Ectodermal cell (in vitro differentiated cells): ENCODE results near the gene MCF2L.

Experiments
- H3K27ac ChIP-seq: 2 replicates; pipeline ENCODE4 v1.7.0; 2013; ENCODE audit warnings: mild to moderate bottlenecking, low read depth, low read length; ENCODE audit not compliant: insufficient read depth, poor library complexity, severe bottlenecking
- H3K27me3 ChIP-seq: 2 replicates; pipeline ENCODE4 v1.7.0; 2013; ENCODE audit warnings: mild to moderate bottlenecking, low read length; ENCODE audit not compliant: insufficient read depth, control insufficient read depth, poor library complexity, severe bottlenecking
- H3K36me3 ChIP-seq: one replicate; pipeline ENCODE4 v1.7.0; 2013; ENCODE audit warnings: low read length; ENCODE audit not compliant: control insufficient read depth, insufficient read depth
- H3K4me1 ChIP-seq: one replicate; pipeline ENCODE4 v1.7.0; 2013; ENCODE audit warnings: low read length; ENCODE audit not compliant: control insufficient read depth, insufficient read depth
- H3K4me3 ChIP-seq: 2 replicates; pipeline ENCODE4 v1.7.0; 2013; ENCODE audit warnings: low read depth, low read length, control low read depth; ENCODE audit not compliant: insufficient read depth
- H3K9me3 ChIP-seq: 2 replicates; pipeline ENCODE4 v1.7.0; 2013; ENCODE audit warnings: mild to moderate bottlenecking, low read length, moderate library complexity; ENCODE audit not compliant: control insufficient read depth
- WGBS, 2 experiments: methylation state at CpG; one replicate each; pipeline ENCODE4 v1.1.7; 2013; ENCODE audit warnings: missing lambda C conversion rate in 2 of 2; 5-methylcytosine and 5-hydroxymethylcytosine counted together

The MCF2L gene

DNA sequence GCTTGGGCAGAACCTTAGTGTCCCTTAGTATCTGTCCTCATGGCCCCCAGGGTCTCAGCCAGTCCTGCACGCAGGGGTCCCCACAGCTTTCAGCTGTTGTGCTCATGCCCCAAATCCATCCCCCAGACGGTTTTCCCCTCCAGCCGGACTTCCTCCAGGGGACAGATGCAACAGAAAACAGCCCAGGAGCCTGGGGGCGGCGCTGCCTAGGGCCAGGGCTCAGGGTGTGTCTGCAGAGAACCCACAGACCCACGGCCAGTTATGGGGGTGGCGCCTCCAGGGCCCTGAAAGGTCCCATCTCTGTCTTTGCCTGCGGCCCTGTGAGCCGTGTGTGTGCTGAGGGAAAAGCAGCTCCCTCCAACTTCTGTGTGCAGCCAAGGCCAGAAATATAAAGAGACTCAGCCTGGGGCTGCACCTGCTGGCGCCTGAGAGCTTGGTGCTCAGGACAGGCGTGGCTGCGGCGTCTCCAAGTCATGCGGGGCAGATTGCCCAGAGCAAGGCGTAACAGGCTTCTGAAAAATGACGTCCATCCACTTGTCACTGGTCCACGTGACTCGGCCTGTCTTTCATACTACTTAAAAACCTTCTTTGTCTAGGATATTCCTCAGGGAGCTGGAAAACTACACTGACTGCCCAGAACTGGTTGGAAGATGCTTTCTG lies 114.5 kb downstream of the MCF2L start:
- H3K4me3 ChIP-seq, result no peak overlapping the region
- peaks cover 8% of the 10 kb centered on the region for H3K36me3 ChIP-seq
- no peaks in the 10 kb centered on the region for H3K4me1 ChIP-seq
- no peaks in the 10 kb centered on the region for H3K9me3 ChIP-seq
- no peaks in the 10 kb centered on the region for H3K27me3 ChIP-seq
- 91 to 92% methylated on average over 18 of the region's 18 CpGs for WGBS, 2 experiments
- H3K27ac ChIP-seq, result no peak overlapping the region

DNA sequence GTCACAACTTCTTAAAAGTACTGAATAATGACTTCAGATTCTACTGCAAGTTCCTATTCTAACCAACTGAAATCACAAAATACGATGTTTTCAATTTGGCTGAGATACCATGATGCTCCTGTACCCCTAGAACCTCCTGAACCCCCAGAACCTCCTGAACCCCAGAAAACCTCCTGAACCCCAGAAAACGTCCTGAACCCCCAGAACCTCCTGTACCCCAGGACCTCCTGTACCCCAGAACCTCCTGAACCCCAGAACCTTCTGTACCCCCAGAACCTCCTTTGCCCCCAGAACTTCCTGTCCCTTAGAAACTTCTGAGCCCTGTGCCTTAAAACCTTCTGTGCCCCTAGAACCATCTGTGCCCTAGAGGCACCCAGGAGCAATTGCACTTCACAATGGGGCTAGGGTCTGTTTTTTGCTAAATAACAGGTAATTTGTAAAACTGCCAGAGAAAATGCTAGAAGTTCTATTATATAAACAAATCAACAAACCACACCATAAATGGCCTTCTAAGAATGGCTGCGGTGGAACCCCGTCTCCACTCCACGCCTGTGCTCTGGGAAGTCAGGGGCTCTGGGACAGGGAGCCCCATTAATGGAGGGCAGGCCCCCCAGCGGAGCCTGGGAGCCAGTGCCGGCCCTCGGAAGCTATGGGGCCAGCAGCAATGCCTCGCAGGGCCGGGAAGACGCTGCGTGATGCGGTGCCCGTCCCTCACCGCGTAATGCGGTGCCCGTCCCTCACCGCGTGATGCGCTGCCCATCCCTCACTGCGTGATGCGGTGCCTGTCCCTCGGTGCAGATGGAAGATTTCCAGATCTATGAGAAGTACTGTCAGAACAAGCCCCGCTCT lies 115.3 kb downstream of the MCF2L start:
- WGBS, 2 experiments, result 94 to 95% methylated on average over 25 of the region's 25 CpGs

DNA sequence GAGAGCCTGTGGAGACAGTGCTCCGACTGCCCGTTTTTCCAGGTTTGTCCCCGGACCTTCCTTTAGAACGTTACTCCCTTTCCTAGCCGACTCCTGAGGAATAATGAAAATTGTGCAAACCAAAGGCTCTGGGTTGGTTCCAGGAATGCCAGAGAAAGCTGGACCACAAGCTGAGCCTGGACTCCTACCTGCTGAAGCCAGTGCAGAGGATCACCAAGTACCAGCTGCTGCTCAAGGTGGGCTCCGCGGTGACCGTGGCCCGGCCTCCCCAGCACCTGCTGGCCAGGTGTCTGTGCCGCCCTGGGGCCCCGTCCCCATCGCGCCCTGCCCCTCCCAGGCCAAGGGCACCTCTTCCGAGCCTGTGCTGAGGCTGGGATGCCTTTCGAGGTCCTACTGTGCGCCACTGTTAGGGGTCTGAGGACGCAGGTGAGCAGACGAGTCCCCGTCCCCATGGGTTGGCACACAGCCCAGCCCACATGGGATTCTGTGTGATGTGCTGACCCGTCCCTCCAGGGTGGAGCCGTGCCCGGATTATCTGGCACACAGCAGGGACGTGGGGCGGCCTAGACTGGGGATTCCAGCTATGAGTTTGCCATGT lies 116.0 kb downstream of the MCF2L start:
- 93 to 94% methylated on average over 24 of the region's 24 CpGs for WGBS, 2 experiments
- Histone ChIP-seq H3K36me3 (peaks cover 10% of the 10 kb centered on the region), H3K4me3 (no peak overlapping the region), H3K27ac (no peak overlapping the region), H3K9me3 (no peaks in the 10 kb centered on the region), H3K27me3 (no peaks in the 10 kb centered on the region), H3K4me1 (no peaks in the 10 kb centered on the region)

More for the DNA sequence above, 115.3 kb downstream of the MCF2L start:
- no peak overlapping the region for H3K27ac ChIP-seq
- no peaks in the 10 kb centered on the region for H3K27me3 ChIP-seq
- peaks cover 10% of the 10 kb centered on the region for H3K36me3 ChIP-seq
- no peaks in the 10 kb centered on the region for H3K9me3 ChIP-seq
- no peaks in the 10 kb centered on the region for H3K4me1 ChIP-seq
- no peak overlapping the region for H3K4me3 ChIP-seq

DNA sequence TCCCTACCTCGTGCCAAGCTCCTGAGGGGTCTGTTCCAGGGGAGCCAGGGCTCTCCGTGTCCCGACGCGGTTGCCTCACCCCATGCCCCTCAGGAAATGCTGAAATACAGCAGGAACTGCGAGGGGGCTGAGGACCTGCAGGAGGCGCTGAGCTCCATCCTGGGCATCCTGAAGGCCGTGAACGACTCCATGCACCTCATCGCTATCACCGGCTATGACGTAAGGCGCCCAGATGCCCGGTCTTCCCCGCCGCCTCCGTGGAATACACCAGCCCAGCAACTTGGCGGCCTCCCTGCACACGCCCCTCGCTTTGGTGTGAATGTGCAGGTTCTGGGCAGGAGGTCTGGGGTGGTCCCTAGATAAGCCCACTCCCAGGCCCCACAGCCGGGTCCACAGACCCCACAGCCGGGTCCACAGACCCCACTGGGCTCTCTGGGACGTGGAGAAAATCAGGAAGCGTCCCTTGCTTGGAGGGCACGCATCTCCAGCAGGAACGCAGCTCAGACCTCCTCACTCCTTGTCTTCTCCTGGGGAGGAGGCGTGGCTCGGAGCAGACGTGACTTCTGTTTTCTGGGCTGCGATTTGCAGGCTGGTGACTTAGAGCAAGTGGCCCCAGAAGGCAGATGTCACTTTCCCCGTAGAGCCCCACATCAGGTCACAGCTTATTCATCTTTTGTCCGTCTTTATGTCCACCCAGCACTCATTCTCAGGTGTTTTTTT lies 117.2 kb downstream of the MCF2L start:
- Histone ChIP-seq H3K9me3 (no peaks in the 10 kb centered on the region), H3K4me1 (no peaks in the 10 kb centered on the region), H3K36me3 (peaks cover 10% of the 10 kb centered on the region), H3K4me3 (no peak overlapping the region), H3K27me3 (no peaks in the 10 kb centered on the region), H3K27ac (no peak overlapping the region)
- 86 to 88% methylated on average over 32 of the region's 32 CpGs for WGBS, 2 experiments

DNA sequence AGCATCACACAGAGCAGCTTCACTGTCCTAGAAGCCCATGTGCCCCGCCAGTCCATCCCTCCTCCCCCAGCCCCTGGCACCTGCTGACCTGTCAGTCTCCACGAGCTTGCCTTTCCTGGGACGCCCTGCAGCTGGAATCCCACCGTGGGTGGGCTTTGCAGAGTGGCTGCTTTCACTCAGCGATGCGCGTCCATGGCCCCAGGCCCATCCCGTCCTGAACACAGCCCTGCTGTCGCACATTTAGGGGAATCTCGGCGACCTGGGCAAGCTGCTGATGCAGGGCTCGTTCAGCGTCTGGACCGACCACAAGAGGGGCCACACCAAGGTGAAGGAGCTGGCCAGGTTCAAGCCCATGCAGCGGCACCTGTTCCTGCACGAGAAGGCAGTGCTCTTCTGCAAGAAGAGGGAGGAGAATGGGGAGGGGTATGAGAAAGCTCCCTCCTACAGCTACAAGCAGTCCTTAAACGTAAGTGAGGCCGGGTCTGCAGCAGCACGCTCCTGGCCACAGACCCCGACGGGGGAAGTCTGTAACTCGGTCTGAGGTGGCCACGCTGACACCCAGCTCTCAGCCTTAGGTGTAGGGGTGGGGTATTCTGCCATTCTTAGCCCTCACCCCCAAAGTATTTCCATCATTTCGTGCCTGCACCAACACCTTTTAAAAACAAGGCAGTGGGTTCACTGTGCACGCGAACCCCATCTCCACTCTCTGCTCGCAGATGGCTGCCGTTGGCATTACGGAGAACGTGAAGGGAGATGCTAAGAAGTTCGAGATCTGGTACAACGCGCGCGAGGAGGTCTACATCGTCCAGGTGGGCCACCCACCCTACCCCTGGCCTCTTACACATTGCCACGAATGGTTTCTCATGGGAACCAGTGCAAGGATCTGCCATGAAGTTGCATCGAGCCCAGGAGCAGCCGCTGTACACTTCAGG lies 118.2 kb downstream of the MCF2L start:
- 91 to 94% methylated on average over 39 of the region's 39 CpGs for WGBS, 2 experiments
- H3K4me1 ChIP-seq, result no peaks in the 10 kb centered on the region

DNA sequence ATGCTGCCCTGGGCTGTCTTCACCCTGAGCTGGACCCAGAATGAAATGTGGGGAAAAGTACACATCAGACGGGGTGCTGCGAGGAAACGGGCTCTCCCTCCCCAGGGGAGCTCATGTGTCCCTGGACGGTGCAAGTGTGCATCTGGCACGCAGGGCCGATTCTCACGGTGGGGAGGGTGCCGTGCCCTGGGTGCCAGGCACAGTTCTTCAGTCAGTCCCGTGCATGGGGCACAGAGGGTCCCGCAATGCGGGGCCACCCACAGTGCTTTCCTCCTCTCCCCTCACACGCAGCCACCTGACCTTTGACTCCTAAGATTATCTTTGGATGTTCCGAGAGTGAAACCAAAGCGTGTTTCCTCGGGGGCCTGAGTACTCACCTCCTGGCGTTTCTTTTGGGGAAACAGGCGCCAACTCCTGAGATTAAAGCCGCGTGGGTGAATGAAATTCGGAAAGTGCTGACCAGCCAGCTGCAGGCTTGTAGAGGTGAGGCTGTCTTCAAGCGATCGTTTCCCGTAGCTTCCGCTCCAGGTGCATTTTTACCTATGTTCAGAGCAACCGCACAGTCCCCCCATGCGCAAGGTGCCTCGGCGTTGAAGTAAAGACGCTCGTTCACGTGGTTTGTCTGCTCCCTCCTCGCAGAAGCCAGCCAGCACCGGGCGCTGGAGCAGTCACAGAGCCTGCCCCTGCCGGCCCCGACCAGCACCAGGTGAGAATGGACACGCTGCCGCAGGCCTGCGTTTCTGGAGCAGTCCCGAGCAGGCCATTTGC lies 119.1 kb downstream of the MCF2L start:
- no peak overlapping the region for H3K27ac ChIP-seq
- no peaks in the 10 kb centered on the region for H3K9me3 ChIP-seq
- peaks cover 10% of the 10 kb centered on the region for H3K36me3 ChIP-seq
- H3K4me1 ChIP-seq, result no peaks in the 10 kb centered on the region
- no peak overlapping the region for H3K4me3 ChIP-seq
- WGBS, 2 experiments, result 93% methylated on average over 40 of the region's 40 CpGs
- no peaks in the 10 kb centered on the region for H3K27me3 ChIP-seq

More for the DNA sequence above, 118.2 kb downstream of the MCF2L start:
- Histone ChIP-seq H3K4me3 (no peak overlapping the region), H3K27ac (no peak overlapping the region), H3K9me3 (no peaks in the 10 kb centered on the region), H3K36me3 (peaks cover 10% of the 10 kb centered on the region), H3K27me3 (no peaks in the 10 kb centered on the region)

DNA sequence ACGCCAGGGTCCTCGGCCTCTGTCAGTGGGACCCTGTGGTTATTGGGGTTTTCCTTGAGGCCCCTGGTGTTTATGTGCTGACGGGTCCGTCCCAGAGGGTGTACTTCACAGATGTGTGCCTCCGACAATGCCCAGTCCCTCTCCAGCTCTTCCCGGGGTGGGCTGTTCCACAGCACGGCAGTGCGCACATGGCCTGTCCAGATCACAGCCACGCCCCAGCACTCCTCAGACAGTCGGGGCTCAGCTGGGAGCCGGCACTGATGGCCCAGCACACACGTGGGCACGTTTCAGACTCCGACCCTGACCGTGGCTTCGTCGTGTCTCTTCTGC lies 119.6 kb downstream of the MCF2L start:
- Histone ChIP-seq H3K27ac (no peak overlapping the region), H3K4me1 (no peaks in the 10 kb centered on the region), H3K9me3 (no peaks in the 10 kb centered on the region), H3K4me3 (no peak overlapping the region), H3K36me3 (peaks cover 10% of the 10 kb centered on the region), H3K27me3 (no peaks in the 10 kb centered on the region)
- WGBS, 2 experiments, result 95% methylated on average over 17 of the region's 17 CpGs

DNA sequence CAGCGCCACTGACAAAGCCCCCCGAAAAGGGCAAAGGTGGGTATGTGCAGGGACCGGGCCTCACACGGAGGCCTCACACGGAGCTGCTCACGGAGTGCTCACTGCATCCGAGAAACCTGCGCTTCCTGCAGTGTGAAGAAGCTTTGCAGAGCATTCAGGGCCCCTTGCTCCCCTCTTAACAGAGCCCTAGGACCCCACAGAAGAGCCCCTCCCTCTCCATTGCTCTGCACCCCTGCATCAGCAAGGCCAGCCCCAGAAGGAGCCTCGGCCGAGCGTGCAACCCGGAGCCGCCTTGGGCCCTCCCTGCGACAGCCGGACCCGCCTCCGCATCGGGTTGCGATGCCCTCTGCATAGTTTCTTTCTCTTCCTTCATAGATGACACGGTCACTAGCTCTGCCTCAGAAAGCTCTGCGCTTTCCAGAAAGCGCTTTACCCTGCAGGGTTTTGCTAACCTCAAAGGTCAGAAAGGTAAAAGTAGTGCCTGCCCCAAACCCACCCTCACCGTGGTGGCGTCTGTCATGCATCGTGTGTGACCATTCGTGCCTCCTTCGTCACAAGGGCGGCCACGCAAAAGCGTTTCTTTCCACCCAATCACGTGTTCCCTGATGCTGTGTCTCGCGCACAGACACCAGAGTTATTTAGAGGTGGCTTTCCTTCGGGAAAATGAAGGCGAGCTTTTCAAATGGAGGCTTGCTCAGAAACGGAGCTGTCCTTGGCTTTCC lies 120.8 kb downstream of the MCF2L start:
- no peaks in the 10 kb centered on the region for H3K4me1 ChIP-seq
- H3K4me3 ChIP-seq, result no peak overlapping the region
- 85 to 86% methylated on average over 36 of the region's 36 CpGs for WGBS, 2 experiments
- H3K27me3 ChIP-seq, result no peaks in the 10 kb centered on the region
- peaks cover 10% of the 10 kb centered on the region for H3K36me3 ChIP-seq
- no peaks in the 10 kb centered on the region for H3K9me3 ChIP-seq
- H3K27ac ChIP-seq, result no peak overlapping the region
